Measurements from ENCODE around the gene IL4R. TPM values are rescaled to one million over a fixed set of nuclear protein-coding genes. Genes with fewer than 3 reads are reported as not detected.

IL4R gene
- total RNA-seq, 4 donors from 2014 or later: 22.3 to 35.0 (median 25.1) TPM

DNA sequence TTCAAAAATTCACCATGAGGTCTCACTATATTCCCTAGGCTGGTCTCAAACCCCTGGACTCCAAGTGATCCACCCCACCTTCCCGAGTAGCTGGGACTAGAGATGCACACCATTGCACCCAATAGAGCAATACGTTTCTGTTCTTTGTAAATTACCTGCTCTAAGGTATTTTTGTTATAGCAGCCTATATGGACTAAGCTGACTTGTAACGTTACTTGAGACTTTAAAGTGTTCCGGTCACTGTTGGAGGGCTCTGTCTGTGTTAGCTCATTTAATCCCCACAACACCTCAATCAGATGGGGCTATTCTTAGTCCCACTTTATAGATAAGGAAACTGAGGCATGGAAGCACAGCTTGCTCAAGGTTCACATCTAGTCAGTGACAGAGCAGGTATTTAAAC, 25.4 kb downstream of the IL4R start:
- H3K4me3 ChIP-seq (ENCODE audit: low read depth, poor library complexity, severe bottlenecking): no peak overlapping the region
- intact Hi-C loops (cut with DNase I; ENCODE audit: low total_unique reads): no loop called here
- 92 to 98% methylated on average over 4 of the region's 4 CpGs for WGBS, 2 donors
- no peak for TF ChIP-seq POLR2A (IDR thresholded peaks at IDR 0.05)
- TF ChIP-seq, protein P1, sequence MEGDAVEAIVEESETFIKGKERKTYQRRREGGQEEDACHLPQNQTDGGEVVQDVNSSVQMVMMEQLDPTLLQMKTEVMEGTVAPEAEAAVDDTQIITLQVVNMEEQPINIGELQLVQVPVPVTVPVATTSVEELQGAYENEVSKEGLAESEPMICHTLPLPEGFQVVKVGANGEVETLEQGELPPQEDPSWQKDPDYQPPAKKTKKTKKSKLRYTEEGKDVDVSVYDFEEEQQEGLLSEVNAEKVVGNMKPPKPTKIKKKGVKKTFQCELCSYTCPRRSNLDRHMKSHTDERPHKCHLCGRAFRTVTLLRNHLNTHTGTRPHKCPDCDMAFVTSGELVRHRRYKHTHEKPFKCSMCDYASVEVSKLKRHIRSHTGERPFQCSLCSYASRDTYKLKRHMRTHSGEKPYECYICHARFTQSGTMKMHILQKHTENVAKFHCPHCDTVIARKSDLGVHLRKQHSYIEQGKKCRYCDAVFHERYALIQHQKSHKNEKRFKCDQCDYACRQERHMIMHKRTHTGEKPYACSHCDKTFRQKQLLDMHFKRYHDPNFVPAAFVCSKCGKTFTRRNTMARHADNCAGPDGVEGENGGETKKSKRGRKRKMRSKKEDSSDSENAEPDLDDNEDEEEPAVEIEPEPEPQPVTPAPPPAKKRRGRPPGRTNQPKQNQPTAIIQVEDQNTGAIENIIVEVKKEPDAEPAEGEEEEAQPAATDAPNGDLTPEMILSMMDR (IDR thresholded peaks at IDR 0.05): no peak
- no peak for DNase-seq (ENCODE audit: low spot score in 2 of 2)

DNA sequence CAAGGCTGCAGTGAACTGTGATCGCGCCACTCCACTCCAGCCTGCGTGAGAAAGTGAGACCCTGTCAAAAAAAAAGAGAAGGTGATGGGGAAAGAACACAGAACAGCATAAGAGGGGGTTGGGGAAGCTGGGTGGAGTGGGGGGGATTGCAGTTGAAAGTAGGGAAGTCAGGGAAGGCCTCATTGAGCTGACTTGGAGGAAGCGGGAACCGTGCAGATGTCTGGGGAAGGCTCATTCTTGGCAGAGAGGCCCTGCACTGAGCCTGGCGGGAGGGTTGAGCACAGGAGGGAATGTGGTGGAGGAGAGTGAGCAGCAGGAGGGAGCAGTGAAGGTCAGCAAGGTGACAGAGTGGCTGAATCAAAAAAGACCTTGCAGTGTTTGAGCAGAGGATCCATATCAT, 26.9 kb downstream of the IL4R start:
- intact Hi-C loops (cut with DNase I; ENCODE audit: low total_unique reads): no loop called here
- no peak for DNase-seq (ENCODE audit: low spot score in 2 of 2)
- WGBS, 2 donors: 84 to 92% methylated on average over 6 of the region's 6 CpGs
- H3K4me3 ChIP-seq (ENCODE audit: low read depth, poor library complexity, severe bottlenecking): no peak overlapping the region
- TF ChIP-seq, protein P1 (IDR thresholded peaks at IDR 0.05): no peak
- no peak for TF ChIP-seq POLR2A (IDR thresholded peaks at IDR 0.05)

DNA sequence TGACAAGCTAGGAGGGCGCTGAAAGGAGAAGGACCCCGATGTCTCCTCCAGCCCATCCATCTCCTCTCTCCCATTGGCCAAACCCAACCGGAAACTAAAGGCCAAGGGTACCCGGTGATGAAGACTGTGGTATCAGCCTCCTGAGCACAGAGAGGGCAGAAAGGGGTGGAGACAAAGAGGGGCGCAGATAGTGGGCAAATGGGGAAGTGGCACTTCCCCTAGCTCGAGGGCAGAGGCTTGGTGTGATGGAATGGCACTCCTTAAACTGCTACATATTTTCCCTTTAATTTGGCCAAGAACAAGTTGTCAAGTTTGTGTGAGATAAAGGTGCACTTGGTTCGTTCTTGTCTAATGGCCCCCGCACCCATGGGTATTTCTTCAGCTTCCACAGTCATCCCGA, 27.8 kb downstream of the IL4R start:
- intact Hi-C loops (cut with DNase I; ENCODE audit: low total_unique reads): no loop called here
- no peak for DNase-seq (ENCODE audit: low spot score in 2 of 2)
- no peak overlapping the region for H3K4me3 ChIP-seq (ENCODE audit: low read depth, poor library complexity, severe bottlenecking)
- WGBS, 2 donors: 86 to 94% methylated on average over 9 of the region's 9 CpGs
- no peak for TF ChIP-seq POLR2A (IDR thresholded peaks at IDR 0.05)
- TF ChIP-seq, protein P1 (IDR thresholded peaks at IDR 0.05): no peak

DNA sequence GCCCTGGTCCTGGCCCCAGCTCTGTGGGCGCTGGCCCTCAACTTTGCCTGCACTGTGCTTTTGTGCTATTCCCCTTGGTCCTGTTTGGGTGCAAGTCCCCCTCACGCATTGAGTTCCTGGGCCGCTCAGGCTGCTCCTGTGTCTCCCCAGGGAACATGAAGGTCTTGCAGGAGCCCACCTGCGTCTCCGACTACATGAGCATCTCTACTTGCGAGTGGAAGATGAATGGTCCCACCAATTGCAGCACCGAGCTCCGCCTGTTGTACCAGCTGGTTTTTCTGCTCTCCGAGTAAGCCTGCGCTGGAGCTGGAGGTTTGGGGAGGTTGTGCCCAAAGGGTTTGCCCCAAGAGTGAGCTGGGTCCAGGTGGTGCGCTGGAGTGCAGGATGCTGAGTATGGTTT, 28.2 kb downstream of the IL4R start:
- 97 to 99% methylated on average over 11 of the region's 11 CpGs for WGBS, 2 donors
- no peak overlapping the region for H3K4me3 ChIP-seq (ENCODE audit: low read depth, poor library complexity, severe bottlenecking)
- TF ChIP-seq, protein P1 (IDR thresholded peaks at IDR 0.05): no peak
- no peak for TF ChIP-seq POLR2A (IDR thresholded peaks at IDR 0.05)
- intact Hi-C loops (cut with DNase I; ENCODE audit: low total_unique reads): no loop called here
- no peak for DNase-seq (ENCODE audit: low spot score in 2 of 2)

DNA sequence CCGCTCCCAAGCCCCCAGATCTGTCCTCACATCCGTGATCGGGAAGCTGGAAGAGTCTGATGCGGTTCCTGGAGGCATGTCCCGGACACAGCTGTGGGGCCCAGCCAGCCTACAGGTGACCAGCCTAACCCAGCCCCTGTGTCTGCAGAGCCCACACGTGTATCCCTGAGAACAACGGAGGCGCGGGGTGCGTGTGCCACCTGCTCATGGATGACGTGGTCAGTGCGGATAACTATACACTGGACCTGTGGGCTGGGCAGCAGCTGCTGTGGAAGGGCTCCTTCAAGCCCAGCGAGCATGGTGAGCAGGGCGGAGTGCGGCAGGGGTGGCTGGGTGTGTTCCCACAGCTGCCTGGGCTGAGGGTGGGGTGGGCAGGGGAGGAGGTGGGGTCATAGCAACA, 30.9 kb downstream of the IL4R start:
- no peak for TF ChIP-seq POLR2A (IDR thresholded peaks at IDR 0.05)
- TF ChIP-seq, protein P1 (IDR thresholded peaks at IDR 0.05): no peak
- intact Hi-C loops (cut with DNase I; ENCODE audit: low total_unique reads): loop anchor here (1.0 kb wide), 1 partner anchor 133 kb away; no protein-coding TSS in a partner anchor
- no peak overlapping the region for H3K4me3 ChIP-seq (ENCODE audit: low read depth, poor library complexity, severe bottlenecking)
- WGBS, 2 donors: 89 to 92% methylated on average over 13 to 15 of the region's 15 CpGs
- no peak for DNase-seq (ENCODE audit: low spot score in 2 of 2)

DNA sequence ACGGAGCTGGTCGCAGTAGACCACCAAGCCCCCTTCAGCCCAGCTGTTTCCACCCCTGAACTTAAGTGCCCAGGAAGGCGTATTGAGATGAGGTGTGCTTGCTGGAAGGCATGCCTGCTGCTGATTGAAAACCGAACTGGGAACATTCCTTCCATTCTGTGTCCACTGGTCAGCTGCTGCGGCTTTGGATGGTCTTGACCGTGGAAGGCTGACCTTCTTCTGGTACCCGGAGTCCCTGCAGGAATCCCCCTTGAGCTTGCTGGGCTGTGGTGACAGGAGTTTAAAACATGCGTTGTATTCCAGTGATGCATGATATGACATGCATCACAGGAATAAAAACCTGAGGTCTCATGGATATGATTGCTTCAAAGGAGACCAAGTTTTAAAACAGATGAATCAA, 31.4 kb downstream of the IL4R start:
- TF ChIP-seq POLR2A (IDR thresholded peaks at IDR 0.05): no peak
- TF ChIP-seq, protein P1 (IDR thresholded peaks at IDR 0.05): no peak
- intact Hi-C loops (cut with DNase I; ENCODE audit: low total_unique reads): loop anchor here (1.0 kb wide), 1 partner anchor 134 kb away; no protein-coding TSS in a partner anchor
- WGBS, 2 donors: 77 to 89% methylated on average over 8 of the region's 8 CpGs
- DNase-seq (ENCODE audit: low spot score in 2 of 2): no peak
- H3K4me3 ChIP-seq (ENCODE audit: low read depth, poor library complexity, severe bottlenecking): no peak overlapping the region
